GM23338 (cell line): Measurements from ENCODE around the gene MAST4. TPM values are rescaled to one million over a fixed set of nuclear protein-coding genes. Genes with fewer than 3 reads are reported as not detected.

Experiments
- ATAC-seq: fragments of 200-7000 bp; cut with Tn5 transposase; 3 replicates; pipeline ENCODE4 v1.9.1; 2020
- DNase-seq: peaks from one replicate; pipeline ENCODE4 v3.0.0-alpha.2; 2015; ENCODE audit warnings: low spot score
- H2AFZ ChIP-seq: fragments of 200-600 bp; sonication (generic); 2 replicates; pipeline ENCODE4 v1.8.0; 2016; ENCODE audit warnings: antibody characterized with exemption, mild to moderate bottlenecking, moderate library complexity
- H3F3A ChIP-seq: fragments of 200-600 bp; sonication (generic); replicated peaks from 2 replicates; pipeline ENCODE4 v1.8.0; 2017; ENCODE audit warnings: antibody characterized with exemption, mixed run types, low read depth
- H3K27ac ChIP-seq: fragments of 200-600 bp; sonication (generic); 2 replicates; pipeline ENCODE4 v1.6.1; 2016; ENCODE audit warnings: low read depth
- H3K27me3 ChIP-seq: fragments of 200-600 bp; sonication (generic); 2 replicates; pipeline ENCODE4 v1.8.0; 2016; ENCODE audit warnings: mild to moderate bottlenecking, mixed run types, moderate library complexity; ENCODE audit not compliant: insufficient read depth
- H3K36me3 ChIP-seq: fragments of 200-600 bp; sonication (generic); 2 replicates; pipeline ENCODE4 v1.8.0; 2016; ENCODE audit warnings: mild to moderate bottlenecking; ENCODE audit not compliant: insufficient read depth
- H3K4me1 ChIP-seq: fragments of 200-600 bp; sonication (generic); 2 replicates; pipeline ENCODE4 v1.8.0; 2016; ENCODE audit warnings: mild to moderate bottlenecking, moderate library complexity; ENCODE audit not compliant: insufficient read depth
- H3K4me2 ChIP-seq: fragments of 200-600 bp; sonication (generic); 2 replicates; pipeline ENCODE4 v1.7.1; 2017; ENCODE audit warnings: mixed run types
- H3K4me3 ChIP-seq: fragments of 200-600 bp; sonication (generic); 2 replicates; pipeline ENCODE4 v1.6.1; 2016; ENCODE audit warnings: mixed run types
- H3K79me2 ChIP-seq: fragments of 200-600 bp; sonication (generic); replicated peaks from 2 replicates; pipeline ENCODE4 v1.8.0; 2017; ENCODE audit warnings: mild to moderate bottlenecking; ENCODE audit not compliant: insufficient read depth
- H3K9me2 ChIP-seq: fragments of 200-600 bp; sonication (generic); 2 replicates; pipeline ENCODE4 v1.8.0; 2017; ENCODE audit not compliant: insufficient read depth
- H4K20me1 ChIP-seq: fragments of 200-600 bp; sonication (generic); replicated peaks from 2 replicates; pipeline ENCODE4 v1.8.0; 2017; ENCODE audit warnings: mild to moderate bottlenecking; ENCODE audit not compliant: insufficient read depth
- H3K27ac Mint-ChIP-seq: 2 replicates; pipeline ENCODE4 v1.8.0; 2020; ENCODE audit warnings: inconsistent platforms, mild to moderate bottlenecking, moderate library complexity, mixed read lengths
- H3K27me3 Mint-ChIP-seq: 3 replicates; pipeline ENCODE4 v1.8.0; 2022; ENCODE audit warnings: low read depth, mild to moderate bottlenecking, moderate library complexity, mixed read lengths, inconsistent platforms; ENCODE audit not compliant: insufficient read depth, poor library complexity
- H3K36me3 Mint-ChIP-seq: 3 replicates; pipeline ENCODE4 v1.8.0; 2021; ENCODE audit warnings: low read depth, mild to moderate bottlenecking, inconsistent platforms, moderate library complexity, mixed read lengths
- H3K4me1 Mint-ChIP-seq: 3 replicates; pipeline ENCODE4 v1.8.0; 2020; ENCODE audit warnings: mild to moderate bottlenecking, inconsistent platforms, mixed read lengths
- H3K4me3 Mint-ChIP-seq: 3 replicates; pipeline ENCODE4 v1.8.0; 2021; ENCODE audit warnings: moderate library complexity, mild to moderate bottlenecking, inconsistent platforms, mixed read lengths
- H3K9me3 Mint-ChIP-seq: 3 replicates; pipeline ENCODE4 v1.8.0; 2020; ENCODE audit warnings: moderate library complexity, mild to moderate bottlenecking, inconsistent platforms, mixed read lengths
- CTCF ChIP-seq, 2 experiments: fragments of 200-600 bp in 1 of 2; sonication (generic) in 1 of 2; conservative IDR thresholded peaks; 2 replicates each; pipeline versions ENCODE4 v1.5.1 to v1.6.1; 2016 to 2017; ENCODE audit warnings: antibody characterized with exemption in 2 of 2, low read depth in 2 of 2, mild to moderate bottlenecking in 2 of 2, moderate library complexity in 1 of 2
- EZH2 ChIP-seq: fragments of 200-600 bp; sonication (generic); IDR thresholded peaks from one replicate; pipeline ENCODE4 v1.8.0; 2017; ENCODE audit warnings: antibody characterized with exemption, mild to moderate bottlenecking, low read depth; ENCODE audit not compliant: unreplicated experiment
- JUNB ChIP-seq: IDR thresholded peaks from one replicate; pipeline ENCODE4 v1.6.1; 2016; ENCODE audit warnings: antibody characterized with exemption; ENCODE audit not compliant: unreplicated experiment
- REST ChIP-seq: IDR thresholded peaks from one replicate; pipeline ENCODE4 v1.6.1; 2018; ENCODE audit warnings: antibody characterized with exemption; ENCODE audit not compliant: unreplicated experiment
- ZNF462 ChIP-seq: fragments of 250-450 bp; sonication (Bioruptor Pico); IDR thresholded peaks from 2 replicates; pipeline ENCODE4 v1.5.0; 2020; ENCODE audit warnings: mild to moderate bottlenecking, moderate library complexity
- polyA plus RNA-seq: library from polyadenylated mRNA; unstranded; fragments of >200 nt; fragmentation: Nextera tagmentation; extraction: Ambion mirVana; gene quantifications from 2 replicates; pipeline ENCODE4 v1.2.1, GENCODE V29; 2016
- total RNA-seq: library from RNA; depleted of rRNA; stranded (reverse); fragments of >200 nt; shearing (Covaris generic); gene quantifications from 2 replicates; pipeline ENCODE4 v1.2.3, GENCODE V29; 2014

The MAST4 gene
- total and polyA plus RNA-seq, 2 experiments from 2014 or later: 3.6 to 8.5 TPM

- H3K27me3 Mint-ChIP-seq: no peaks in the 10 kb centered on the region
- Histone ChIP-seq H3K4me2 (no peak overlapping the region), H3K4me3 (no peak overlapping the region), H3K36me3 (no peaks in the 10 kb centered on the region), H3K4me1 (no peaks in the 10 kb centered on the region), H3K27me3 (no peaks in the 10 kb centered on the region), H3K79me2 (no peaks in the 10 kb centered on the region), H4K20me1 (no peaks in the 10 kb centered on the region), H3K27ac (no peak overlapping the region), H3F3A (no peaks in the 10 kb centered on the region), H3K9me2 (no peaks in the 10 kb centered on the region), H2AFZ (no peak overlapping the region)
- no peaks in the 10 kb centered on the region for H3K9me3 Mint-ChIP-seq
- H3K4me3 Mint-ChIP-seq: no peak overlapping the region
- DNase-seq (peak; percentile 78), ATAC-seq (peak; percentile 99)
- 0 out of 3 replicates have a peak, but pooled peaks cover 2% of the 10 kb centered on the region for H3K4me1 Mint-ChIP-seq
- TF ChIP-seq REST: no peak
- 0 out of 2 replicates have a peak, but pooled peaks have one; percentile 27 for TF ChIP-seq ZNF462 (CRISPR knock-in tag)
- TF ChIP-seq JUNB: no peak
- no peak for TF ChIP-seq EZH2
- TF ChIP-seq CTCF (conservative IDR thresholded peaks at IDR 0.05; ENCODE audit: low read depth in 2 of 2): peak; percentile 70 to 89
- no peaks in the 10 kb centered on the region for H3K36me3 Mint-ChIP-seq
- H3K27ac Mint-ChIP-seq: 0 out of 2 replicates have a peak overlapping the region, but pooled peaks have one; percentile 20
Measured at GRCh38 chr5:66769839-66770617, 173.8 kb downstream of the MAST4 start.
